PC-3 (cell line): Measurements from ENCODE around the gene AP3S1. TPM values are rescaled to one million over a fixed set of nuclear protein-coding genes. Genes with fewer than 3 reads are reported as not detected.
A peak's percentile ranks its signal among the peaks of the same experiment; 100 is the strongest.

Experiments
- ATAC-seq: fragments of 200-7000 bp; cut with Tn5 transposase; 2 replicates; pipeline ENCODE4 v1.9.1; 2020; ENCODE audit warnings: mild to moderate bottlenecking, moderate library complexity
- Bru-seq: library from RNA; stranded (reverse); fragments of 400-500 nt; gene quantifications from one replicate; lab custom pipeline; 2021; lab: Mats Ljungman, UMichigan
- BruChase-seq, 2 experiments: library from RNA; stranded (reverse); fragments of 400-500 nt; gene quantifications; one replicate each; lab custom pipeline; 2021; lab: Mats Ljungman, UMichigan
- BruUV-seq: library from RNA; stranded (reverse); fragments of 400-500 nt; replicated peaks from 2 replicates; lab custom pipeline; 2021; lab: Mats Ljungman, UMichigan
- CTCF ChIA-PET: fragments of 300-600 bp; sonication (Branson Sonifier 250); formaldehyde crosslinking; loops from one replicate; lab custom pipeline; 2022; ENCODE audit warnings: antibody characterized with exemption; lab: Charles Lee
- POLR2A ChIA-PET: fragments of 300-600 bp; sonication (Branson Sonifier 250); formaldehyde crosslinking; loops from one replicate; lab custom pipeline; 2022; ENCODE audit warnings: antibody characterized with exemption; ENCODE audit not compliant: unreplicated experiment; lab: Charles Lee
- DNase-seq: peaks from one replicate; pipeline ENCODE4 v3.0.0-alpha.2; 2015
- H2AFZ ChIP-seq: fragments of 300-600 bp; sonication (generic); 2 replicates; pipeline ENCODE4 v1.6.0; 2016; ENCODE audit warnings: antibody characterized with exemption, low read length
- H3F3A ChIP-seq: fragments of 300-600 bp; sonication (generic); one replicate; pipeline ENCODE4 v1.6.0; 2017; ENCODE audit warnings: antibody characterized with exemption, low read length, control low read depth, mild to moderate bottlenecking; ENCODE audit not compliant: unreplicated experiment
- H3K27ac ChIP-seq: fragments of 300-600 bp; sonication (generic); 2 replicates; pipeline ENCODE4 v1.5.1; 2016; ENCODE audit warnings: mild to moderate bottlenecking, low read length
- H3K27me3 ChIP-seq: fragments of 300-600 bp; sonication (generic); 2 replicates; pipeline ENCODE4 v1.6.1; 2016; ENCODE audit warnings: low read length, mixed read lengths
- H3K36me3 ChIP-seq: fragments of 300-600 bp; sonication (generic); 2 replicates; pipeline ENCODE4 v1.6.1; 2016; ENCODE audit warnings: low read depth, mixed run types, low read length, mixed read lengths
- H3K4me1 ChIP-seq: fragments of 300-600 bp; sonication (generic); 2 replicates; pipeline ENCODE4 v1.5.1; 2016; ENCODE audit warnings: low read length; ENCODE audit not compliant: insufficient read depth
- H3K4me2 ChIP-seq: fragments of 300-600 bp; sonication (generic); 2 replicates; pipeline ENCODE4 v1.6.0; 2016; ENCODE audit warnings: low read length
- H3K4me3 ChIP-seq: fragments of 300-600 bp; sonication (generic); 2 replicates; pipeline ENCODE4 v1.5.1; 2016; ENCODE audit warnings: mild to moderate bottlenecking, low read length, mixed read lengths
- H3K79me2 ChIP-seq: fragments of 300-600 bp; sonication (generic); 2 replicates; pipeline ENCODE4 v1.6.1; 2017; ENCODE audit warnings: low read length, mixed read lengths
- H3K9ac ChIP-seq: fragments of 300-600 bp; sonication (generic); 2 replicates; pipeline ENCODE4 v1.6.0; 2016; ENCODE audit warnings: mild to moderate bottlenecking, low read length
- H3K9me2 ChIP-seq: fragments of 300-600 bp; sonication (generic); replicated peaks from 2 replicates; pipeline ENCODE4 v1.6.1; 2016; ENCODE audit warnings: mixed run types, low read length, mixed read lengths
- H3K9me3 ChIP-seq: fragments of 300-600 bp; sonication (generic); 2 replicates; pipeline ENCODE4 v1.6.1; 2016; ENCODE audit warnings: low read length, mixed read lengths
- H4K20me1 ChIP-seq: fragments of 300-600 bp; sonication (generic); 2 replicates; pipeline ENCODE4 v1.6.1; 2016; ENCODE audit warnings: low read length, mixed read lengths
- CTCF ChIP-seq: fragments of 300-600 bp; sonication (generic); conservative IDR thresholded peaks from 2 replicates; pipeline ENCODE4 v1.5.1; 2017; ENCODE audit warnings: antibody characterized with exemption, low read depth, mild to moderate bottlenecking, low read length
- EZH2 ChIP-seq: fragments of 300-600 bp; sonication (generic); IDR thresholded peaks from one replicate; pipeline ENCODE4 v1.6.1; 2017; ENCODE audit warnings: antibody characterized with exemption, mild to moderate bottlenecking, low read length; ENCODE audit not compliant: unreplicated experiment
- EZH2phosphoT487 ChIP-seq: fragments of 300-600 bp; sonication (generic); IDR thresholded peaks from 2 replicates; pipeline ENCODE4 v1.6.1; 2018; ENCODE audit warnings: mild to moderate bottlenecking, antibody characterized with exemption, low read length, borderline replicate concordance
- intact Hi-C: fragments of 100-400 bp; cut with micrococcal nuclease; formaldehyde crosslinking; loops from 2 replicates; pipeline ENCODE4 v1.9.0; 2023
- long read RNA-seq: library from polyadenylated mRNA; unstranded; transcript quantifications from one replicate; pipeline ENCODE4 v2.0.0, GENCODE V29; 2021; ENCODE audit not compliant: unreplicated experiment
- total RNA-seq: library from RNA; depleted of rRNA; stranded (reverse); fragments of >200 nt; gene quantifications from 2 replicates; pipeline ENCODE4 v1.2.3, GENCODE V29; 2014; rRNA removed

AP3S1 gene
- total RNA-seq: 32.7 and 48.2 TPM in 2 replicates
- Bru-seq, nascent RNA: percentile 83 among the genes with signal in this experiment
- percentile 65 among the genes with signal in this experiment for BruChase-seq, experiment 1, labeled RNA remaining after a 6-hour chase
- BruChase-seq, experiment 2, labeled RNA remaining after a 2-hour chase: percentile 80 among the genes with signal in this experiment
- long read RNA-seq, transcript AP3S1-201 (6 exons, 1,730 nt): major isoform, 101 of 134 reads
- long read RNA-seq, partial matches to known transcripts: 1 of 134 reads
- long read RNA-seq, other reads (novel, unspliced or antisense): 31 of 134 reads

GRCh38 chr5:115841382-115842088 is at the start of gene AP3S1, which contains the start of gene ATG12:
TSS of gene AP3S1 (plus strand) at chr5:115841935. CDS start at chr5:115842038, 103 bp downstream.
TSS of gene ATG12 (minus strand) at chr5:115841565. CDS start at chr5:115841552, 13 bp downstream.
- TF ChIP-seq CTCF: no peak
- TF ChIP-seq EZH2: no peak
- no peak for TF ChIP-seq EZH2phosphoT487
- Histone ChIP-seq H2AFZ (peak within 1 kb of the TSS; percentile 89), H3K36me3 (peaks cover 11% of the 10 kb centered on the region), H3K4me3 (peak within 1 kb of the TSS; percentile 72), H3K4me2 (peak within 1 kb of the TSS; percentile 86), H3K9ac (peak within 1 kb of the TSS; percentile 81), H3K9me3 (no peaks in the 10 kb centered on the region), H3F3A (no peaks in the 10 kb centered on the region), H3K27ac (peak within 1 kb of the TSS; percentile 77), H3K27me3 (no peaks in the 10 kb centered on the region), H3K4me1 (peaks cover 26% of the 10 kb centered on the region), H3K9me2 (no peaks in the 10 kb centered on the region), H3K79me2 (peaks cover 83% of the 10 kb centered on the region), H4K20me1 (peaks cover 31% of the 10 kb centered on the region)
- DNase-seq (peak; percentile 87), ATAC-seq (peak; percentile 75)
- intact Hi-C loops: loop anchor here (1.0 to 2.0 kb wide), 4 partner anchors 10 to 227 kb away; partner anchors contain the start of gene ARL14EPL
- ChIA-PET CTCF (no interaction called here), POLR2A (no interaction called here)
- BruUV-seq: TSS peak; percentile 59

- ChIA-PET POLR2A (no interaction called here), CTCF (interaction anchor here (1.0 kb wide), 1 partner anchor 138 kb away, joined by 3 read pairs; no protein-coding TSS in a partner anchor)
- no peaks in the 10 kb centered on the region for H3K9me2 ChIP-seq
- H3K4me1 ChIP-seq: no peaks in the 10 kb centered on the region
- no TSS peak for BruUV-seq
- H2AFZ ChIP-seq: no peak overlapping the region
- no peaks in the 10 kb centered on the region for H3K9me3 ChIP-seq
- H3F3A ChIP-seq: no peaks in the 10 kb centered on the region
- H3K4me2 ChIP-seq: no peak overlapping the region
- no peak overlapping the region for H3K27ac ChIP-seq
- intact Hi-C loops: no loop called here
- H3K36me3 ChIP-seq: no peaks in the 10 kb centered on the region
- H4K20me1 ChIP-seq: no peaks in the 10 kb centered on the region
- DNase-seq (no peak), ATAC-seq (peak; percentile 46; the same call in 1 of the 2 replicates)
- H3K9ac ChIP-seq: no peak overlapping the region
- peaks cover 19% of the 10 kb centered on the region for H3K27me3 ChIP-seq
- no peak for TF ChIP-seq CTCF
- no peak for TF ChIP-seq EZH2phosphoT487
- no peak for TF ChIP-seq EZH2
- no peak overlapping the region for H3K4me3 ChIP-seq
- H3K79me2 ChIP-seq: no peaks in the 10 kb centered on the region
Measured at GRCh38 chr5:115795700-115796099, 46.0 kb upstream of the AP3S1 start.
